WERI-Rb-1 (cell line): Measurements from ENCODE around the gene NGEF.

ENCODE experiments used
- DNase-seq: peaks from one replicate; pipeline ENCODE4 v3.0.0-alpha.2; 2020
- H3K27ac ChIP-seq: fragments of 250-450 bp; sonication (Bioruptor Pico); 2 replicates; pipeline ENCODE4 v1.5.1; 2020; ENCODE audit warnings: mild to moderate bottlenecking, moderate library complexity
- H3K27me3 ChIP-seq: fragments of 250-450 bp; sonication (Bioruptor Pico); 2 replicates; pipeline ENCODE4 v1.5.1; 2021; ENCODE audit warnings: mild to moderate bottlenecking, low read depth, moderate library complexity; ENCODE audit not compliant: insufficient read depth, severe bottlenecking
- H3K36me3 ChIP-seq: fragments of 250-450 bp; sonication (Bioruptor Pico); 2 replicates; pipeline ENCODE4 v1.5.1; 2020; ENCODE audit warnings: mild to moderate bottlenecking, moderate library complexity
- H3K4me3 ChIP-seq: 2 replicates; pipeline ENCODE4 v1.5.1; 2011; ENCODE audit warnings: low read depth, mild to moderate bottlenecking, control low read depth, low read length
- H3K9me3 ChIP-seq: fragments of 250-450 bp; sonication (Bioruptor Pico); 2 replicates; pipeline ENCODE4 v1.5.1; 2021; ENCODE audit warnings: mild to moderate bottlenecking, moderate library complexity; ENCODE audit not compliant: severe bottlenecking
- TF ChIP-seq, protein P1 (sequence below): IDR thresholded peaks from 2 replicates; pipeline ENCODE4 v1.5.1; 2011; ENCODE audit warnings: low read depth, mild to moderate bottlenecking, control low read depth, inconsistent platforms, low read length

Gene NGEF

DNA sequence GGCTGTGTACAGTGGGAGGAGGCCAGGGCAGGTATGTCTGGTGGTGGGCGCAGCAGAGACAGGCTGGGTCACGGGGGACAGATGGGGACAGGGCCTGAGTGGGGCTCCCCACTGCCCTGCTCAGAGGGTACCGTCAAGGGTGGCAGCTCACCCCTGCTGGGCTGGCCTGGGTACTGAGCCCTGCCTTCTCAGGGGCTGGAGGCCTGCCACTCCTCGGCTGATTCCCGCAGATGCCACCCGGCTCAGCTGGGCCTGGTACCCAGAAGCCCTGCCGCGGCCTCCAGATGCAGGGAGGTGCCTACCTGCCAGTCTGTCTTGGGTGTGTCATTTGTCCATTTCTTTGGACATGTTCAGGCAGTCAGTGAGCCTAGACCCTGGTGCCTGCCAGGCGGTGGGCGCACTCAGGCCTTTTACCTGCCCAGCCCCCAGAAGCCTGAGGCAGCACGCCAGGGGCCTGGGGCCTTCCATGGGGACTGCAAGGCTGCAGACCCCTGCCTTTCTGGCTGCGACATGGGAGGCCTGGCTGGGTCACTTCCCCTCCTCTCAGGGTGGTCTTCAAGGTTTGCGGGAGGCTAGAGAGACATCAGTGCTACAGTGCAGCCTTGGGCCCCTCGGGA, 139.7 kb downstream of the NGEF start:
- Histone ChIP-seq H3K4me3 (no peak overlapping the region), H3K27ac (no peak overlapping the region), H3K27me3 (no peaks in the 10 kb centered on the region), H3K9me3 (no peaks in the 10 kb centered on the region), H3K36me3 (no peaks in the 10 kb centered on the region)
- TF ChIP-seq, protein P1, sequence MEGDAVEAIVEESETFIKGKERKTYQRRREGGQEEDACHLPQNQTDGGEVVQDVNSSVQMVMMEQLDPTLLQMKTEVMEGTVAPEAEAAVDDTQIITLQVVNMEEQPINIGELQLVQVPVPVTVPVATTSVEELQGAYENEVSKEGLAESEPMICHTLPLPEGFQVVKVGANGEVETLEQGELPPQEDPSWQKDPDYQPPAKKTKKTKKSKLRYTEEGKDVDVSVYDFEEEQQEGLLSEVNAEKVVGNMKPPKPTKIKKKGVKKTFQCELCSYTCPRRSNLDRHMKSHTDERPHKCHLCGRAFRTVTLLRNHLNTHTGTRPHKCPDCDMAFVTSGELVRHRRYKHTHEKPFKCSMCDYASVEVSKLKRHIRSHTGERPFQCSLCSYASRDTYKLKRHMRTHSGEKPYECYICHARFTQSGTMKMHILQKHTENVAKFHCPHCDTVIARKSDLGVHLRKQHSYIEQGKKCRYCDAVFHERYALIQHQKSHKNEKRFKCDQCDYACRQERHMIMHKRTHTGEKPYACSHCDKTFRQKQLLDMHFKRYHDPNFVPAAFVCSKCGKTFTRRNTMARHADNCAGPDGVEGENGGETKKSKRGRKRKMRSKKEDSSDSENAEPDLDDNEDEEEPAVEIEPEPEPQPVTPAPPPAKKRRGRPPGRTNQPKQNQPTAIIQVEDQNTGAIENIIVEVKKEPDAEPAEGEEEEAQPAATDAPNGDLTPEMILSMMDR: no peak
- no peak for DNase-seq

DNA sequence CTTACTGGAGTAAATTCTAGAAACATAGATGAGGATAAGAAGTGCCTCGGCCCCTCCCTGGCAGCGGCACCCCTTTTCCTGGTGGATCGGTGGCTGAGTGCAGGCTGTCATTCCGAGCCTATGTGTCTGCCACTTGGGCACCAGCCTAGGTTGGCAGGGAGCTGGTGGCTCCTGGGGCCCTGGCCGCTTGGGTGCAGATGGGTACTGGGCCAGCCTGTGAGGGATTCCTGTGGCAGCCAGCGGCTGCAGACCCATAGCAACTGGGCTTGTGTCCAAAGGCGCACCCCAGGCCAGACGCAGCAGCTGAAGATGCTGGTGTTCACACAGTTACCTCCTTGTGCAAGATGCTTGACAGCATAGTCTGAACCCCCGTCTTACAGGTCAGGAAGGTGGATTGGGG, 140.2 kb downstream of the NGEF start:
- TF ChIP-seq, protein P1: no peak
- no peak overlapping the region for H3K27ac ChIP-seq
- H3K27me3 ChIP-seq: no peaks in the 10 kb centered on the region
- H3K36me3 ChIP-seq: no peaks in the 10 kb centered on the region
- no peaks in the 10 kb centered on the region for H3K9me3 ChIP-seq
- no peak overlapping the region for H3K4me3 ChIP-seq
- no peak for DNase-seq

DNA sequence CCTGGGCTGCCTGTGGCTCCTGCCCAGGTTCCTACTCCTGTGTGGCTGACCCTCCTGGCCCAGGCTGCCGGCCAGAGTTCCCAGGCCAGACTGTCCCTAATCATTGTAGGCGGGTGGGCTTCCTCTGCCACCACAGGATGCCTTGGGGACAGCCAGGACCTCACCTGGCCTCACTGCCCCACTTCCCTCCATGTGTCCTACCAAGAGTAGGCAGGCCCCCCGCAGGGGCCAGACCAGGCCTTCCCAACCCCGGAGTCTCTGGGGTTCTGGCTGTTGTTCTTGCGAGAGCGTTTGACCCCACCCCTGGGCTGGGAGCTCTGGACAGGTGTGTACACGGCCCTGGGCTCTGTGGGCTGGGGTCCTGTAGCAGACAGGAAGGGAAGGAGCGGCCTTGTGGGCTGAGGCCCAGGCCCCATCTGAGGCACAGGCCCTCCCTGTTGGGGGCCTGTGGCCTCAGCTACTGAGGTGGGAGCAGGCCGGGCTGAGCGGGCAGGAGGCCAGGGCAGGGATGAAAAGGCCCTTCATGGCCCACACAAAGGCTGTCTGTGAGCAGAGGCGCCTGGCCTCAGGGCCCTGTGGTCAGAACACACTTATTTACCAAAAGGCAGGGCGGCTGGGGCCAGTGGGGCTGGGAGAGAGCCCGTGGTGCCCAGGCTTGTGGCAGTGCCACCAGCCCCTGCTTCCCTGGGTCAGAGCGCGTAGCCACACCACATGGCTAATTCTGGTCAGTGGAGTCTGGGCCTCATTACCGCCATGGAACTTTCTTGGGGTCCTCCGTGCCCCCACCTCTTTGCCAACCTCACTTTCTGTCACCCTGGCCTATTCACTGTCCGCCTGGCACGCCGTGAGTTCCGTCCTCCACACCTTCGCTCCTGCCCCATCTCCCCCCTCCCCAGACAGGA, 141.0 kb downstream of the NGEF start:
- Histone ChIP-seq H3K27me3 (no peaks in the 10 kb centered on the region), H3K27ac (no peak overlapping the region), H3K9me3 (no peaks in the 10 kb centered on the region), H3K4me3 (no peak overlapping the region), H3K36me3 (no peaks in the 10 kb centered on the region)
- DNase-seq: no peak
- TF ChIP-seq, protein P1: no peak

DNA sequence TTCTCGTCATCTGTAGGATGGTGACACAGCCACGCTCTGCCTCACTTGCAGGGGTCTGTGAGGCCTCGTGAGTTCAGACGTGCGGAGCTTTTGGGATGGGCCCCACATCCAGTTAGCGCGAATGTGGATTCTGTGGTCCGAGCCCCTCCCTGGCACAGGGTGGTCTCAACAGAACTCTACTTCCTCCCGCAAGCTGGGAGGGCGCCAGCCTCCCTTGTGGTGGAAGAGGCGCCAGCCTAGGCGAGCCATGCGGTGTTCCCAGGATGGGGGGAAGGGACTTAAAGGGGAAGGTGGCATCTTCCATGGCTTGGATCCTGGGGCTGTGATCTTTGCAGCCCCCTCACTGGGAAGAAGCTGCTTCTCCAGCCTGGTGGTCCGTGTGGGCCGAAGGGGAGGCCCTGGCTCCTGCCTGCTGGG, 141.6 kb downstream of the NGEF start:
- H3K9me3 ChIP-seq: no peaks in the 10 kb centered on the region
- DNase-seq: no peak
- no peaks in the 10 kb centered on the region for H3K27me3 ChIP-seq
- no peak overlapping the region for H3K4me3 ChIP-seq
- no peaks in the 10 kb centered on the region for H3K36me3 ChIP-seq
- TF ChIP-seq, protein P1: no peak
- no peak overlapping the region for H3K27ac ChIP-seq

DNA sequence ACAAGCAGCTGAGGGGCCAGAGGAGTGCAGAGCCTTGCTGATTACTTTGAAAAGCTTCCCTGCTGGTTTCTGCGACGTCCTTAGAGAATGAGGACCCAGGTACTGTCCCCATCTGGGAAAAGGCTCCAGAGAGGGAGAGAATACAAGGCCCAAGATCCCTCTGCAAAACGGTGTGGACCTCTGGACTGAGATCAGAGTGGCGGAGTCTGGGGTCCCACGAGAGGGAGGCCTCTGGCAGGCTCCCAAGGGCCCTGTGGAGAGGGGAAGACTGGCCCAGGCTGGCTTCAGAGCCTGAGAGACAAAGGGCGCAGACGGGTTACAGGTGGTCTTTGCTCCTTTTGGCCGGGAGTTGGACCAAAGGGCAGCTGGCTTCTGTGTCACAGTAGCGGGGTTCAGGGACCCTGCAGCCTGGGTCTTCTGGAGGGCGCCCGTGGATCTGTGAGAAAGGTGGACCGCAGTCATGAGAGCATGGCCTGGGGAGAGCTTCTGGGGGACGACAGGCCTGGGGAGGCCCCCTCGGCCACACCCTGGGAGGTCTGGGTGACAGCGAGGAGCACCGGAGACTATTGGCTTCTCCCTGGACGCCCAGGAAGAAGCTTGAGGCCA, 142.2 kb downstream of the NGEF start:
- Histone ChIP-seq H3K36me3 (no peaks in the 10 kb centered on the region), H3K27ac (no peak overlapping the region), H3K4me3 (no peak overlapping the region), H3K27me3 (no peaks in the 10 kb centered on the region), H3K9me3 (no peaks in the 10 kb centered on the region)
- DNase-seq: no peak
- TF ChIP-seq, protein P1: no peak
